ENCODE measurements around the gene CCDC102A.

The CCDC102A gene

GRCh38 chr16:57505169-57505568 lies 31.2 kb downstream of the CCDC102A start:
- in situ Hi-C loops (cut with HindIII; ENCODE audit: low sequenced_read_pairs), result loop anchor here (5.0 to 10.0 kb wide), 3 partner anchors 48 to 88 kb away; no protein-coding TSS in a partner anchor

GRCh38 chr16:57504491-57504890 lies 31.9 kb downstream of the CCDC102A start:
- in situ Hi-C loops (cut with HindIII; ENCODE audit: low sequenced_read_pairs), result loop anchor here (10.0 kb wide), 1 partner anchor 70 kb away; no protein-coding TSS in a partner anchor

GRCh38 chr16:57504001-57504400 lies 32.4 kb downstream of the CCDC102A start:
- in situ Hi-C loops (cut with HindIII; ENCODE audit: low sequenced_read_pairs), result loop anchor here (10.0 kb wide), 1 partner anchor 71 kb away; no protein-coding TSS in a partner anchor

- in situ Hi-C loops (cut with HindIII; ENCODE audit: low sequenced_read_pairs), result loop anchor here (10.0 kb wide), 1 partner anchor 71 kb away; no protein-coding TSS in a partner anchor
Measured at GRCh38 chr16:57503366-57503765, 33.0 kb downstream of the CCDC102A start.

DNA sequence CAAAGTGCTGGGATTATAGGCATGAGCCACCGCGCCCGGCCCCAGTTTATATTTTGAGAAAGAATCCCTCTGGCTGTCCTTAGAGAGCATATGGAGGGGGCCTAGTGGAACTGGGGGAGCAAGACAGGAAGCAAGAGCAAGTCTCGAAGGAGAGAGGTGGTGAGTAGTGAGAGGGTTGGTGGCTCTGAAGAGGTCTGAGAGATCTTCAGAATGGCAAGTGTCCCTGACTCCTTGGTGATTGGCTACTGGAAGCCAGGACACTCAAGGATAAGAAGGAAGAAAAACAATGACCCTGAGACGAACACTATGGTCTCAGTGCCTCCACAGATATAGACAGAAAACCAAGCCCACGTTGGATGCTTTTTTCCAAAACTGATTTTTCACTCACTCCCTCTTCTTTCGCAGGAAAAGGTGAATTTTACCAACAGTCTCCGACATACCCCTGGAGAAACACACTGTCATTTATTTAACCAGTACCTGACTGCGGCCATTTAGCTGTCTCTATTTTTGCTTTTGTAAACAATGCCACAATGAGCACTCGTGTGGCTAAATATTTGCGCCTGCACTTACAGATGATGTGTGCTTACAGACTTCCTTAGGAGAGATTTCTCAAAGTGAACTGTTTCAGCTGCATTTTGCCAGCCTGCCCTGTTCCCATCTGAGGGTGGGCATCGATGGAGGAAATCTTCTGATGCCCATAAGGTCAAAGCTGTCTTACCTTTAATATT lies 34.2 kb downstream of the CCDC102A start:
- in situ Hi-C loops (cut with HindIII; ENCODE audit: low sequenced_read_pairs), result loop anchor here (10.0 kb wide), 1 partner anchor 73 kb away; no protein-coding TSS in a partner anchor

DNA sequence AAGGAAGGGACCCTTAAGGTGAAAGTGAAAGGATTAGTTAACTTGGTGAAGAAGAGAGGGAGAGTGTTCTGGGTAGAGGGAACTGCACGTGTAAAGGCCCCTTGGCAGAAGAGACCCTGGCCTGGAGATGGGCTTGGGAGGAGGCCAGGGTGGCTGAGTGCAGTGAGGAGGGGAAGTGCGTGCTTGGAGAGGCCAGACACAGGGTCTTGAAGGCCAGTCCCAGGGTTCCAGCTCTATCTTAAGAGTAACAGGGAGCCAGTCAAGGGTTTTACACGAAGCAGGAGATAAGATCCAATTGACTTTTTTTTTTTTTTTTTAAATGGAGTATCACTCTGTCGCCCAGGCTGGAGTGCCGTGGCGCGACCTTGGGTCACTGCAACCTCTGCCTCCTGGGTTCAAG lies 34.9 kb downstream of the CCDC102A start:
- in situ Hi-C loops (cut with HindIII; ENCODE audit: low sequenced_read_pairs), result loop anchor here (10.0 kb wide), 1 partner anchor 73 kb away; no protein-coding TSS in a partner anchor

DNA sequence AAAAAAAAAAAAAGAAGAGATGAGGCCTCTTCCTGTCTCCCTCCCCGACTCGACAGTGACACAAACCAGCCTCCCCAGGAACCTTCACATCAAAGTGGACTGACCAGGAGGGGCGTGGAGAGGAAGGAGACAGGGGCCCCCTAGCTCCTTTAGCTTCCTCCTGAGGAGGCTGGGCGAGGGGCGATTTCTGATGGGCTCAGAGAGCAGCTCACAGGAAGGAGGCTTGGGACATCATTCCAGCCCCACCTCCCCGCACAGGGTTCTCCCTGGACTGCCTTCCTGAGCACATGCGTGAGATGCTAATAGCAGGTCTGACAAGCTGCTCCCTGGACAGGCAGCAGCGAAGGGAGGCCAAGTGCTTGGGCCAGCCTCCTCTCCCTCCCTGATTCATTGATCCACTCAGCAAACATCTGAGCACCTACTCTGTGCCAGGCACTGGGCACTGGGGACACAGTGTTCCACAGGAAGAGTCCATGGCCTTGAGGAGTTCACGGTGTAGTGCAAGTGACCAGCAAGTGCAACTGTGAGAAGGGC lies 35.7 kb downstream of the CCDC102A start:
- in situ Hi-C loops (cut with HindIII; ENCODE audit: low sequenced_read_pairs), result loop anchor here (10.0 kb wide), 1 partner anchor 74 kb away; no protein-coding TSS in a partner anchor

DNA sequence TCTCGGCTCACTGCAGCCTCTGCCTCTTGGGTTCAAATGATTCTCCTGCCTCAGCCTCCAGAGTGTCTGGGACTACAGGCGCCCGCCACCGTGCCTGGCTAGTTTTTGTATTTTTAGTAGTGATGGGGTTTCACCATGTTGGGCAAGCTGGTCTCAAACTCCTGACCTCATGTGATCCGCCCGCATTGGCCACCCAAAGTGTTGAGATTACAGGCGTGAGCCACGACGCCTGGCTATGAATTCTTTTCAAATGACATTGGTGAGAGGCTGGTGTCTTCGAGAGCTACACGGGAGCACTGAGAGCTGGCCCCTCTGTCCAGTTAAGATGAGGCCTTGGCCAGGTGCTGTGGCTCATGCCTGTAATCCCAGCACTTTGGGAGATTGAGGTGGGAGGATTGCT lies 36.4 kb downstream of the CCDC102A start:
- in situ Hi-C loops (cut with HindIII; ENCODE audit: low sequenced_read_pairs), result loop anchor here (10.0 kb wide), 1 partner anchor 75 kb away; no protein-coding TSS in a partner anchor

DNA sequence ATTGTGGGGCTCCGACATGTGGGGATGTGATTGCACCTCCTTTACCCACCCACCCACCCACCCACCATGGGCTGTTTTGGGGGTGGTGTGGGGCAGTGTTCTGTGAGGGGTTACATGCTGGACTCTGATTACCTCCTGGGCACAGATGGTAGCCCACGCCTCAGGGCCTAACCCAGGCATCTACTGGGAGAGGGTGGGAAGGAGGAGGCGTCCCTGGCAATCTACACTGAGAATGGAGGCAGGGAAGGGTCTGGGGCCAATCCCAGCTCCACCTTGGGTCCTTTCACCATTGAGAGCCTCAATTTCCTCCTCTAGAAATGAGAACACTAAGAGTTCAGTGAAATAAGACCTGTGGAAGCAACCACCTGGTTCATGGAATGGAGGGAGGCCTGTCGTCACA lies 38.3 kb downstream of the CCDC102A start:
- in situ Hi-C loops (cut with HindIII; ENCODE audit: low sequenced_read_pairs), result no loop called here

GRCh38 chr16:57497121-57497520 lies 39.2 kb downstream of the CCDC102A start:
- in situ Hi-C loops (cut with HindIII; ENCODE audit: low sequenced_read_pairs), result no loop called here

GRCh38 chr16:57493767-57494166 lies 42.6 kb downstream of the CCDC102A start:
- in situ Hi-C loops (cut with HindIII; ENCODE audit: low sequenced_read_pairs), result no loop called here

DNA sequence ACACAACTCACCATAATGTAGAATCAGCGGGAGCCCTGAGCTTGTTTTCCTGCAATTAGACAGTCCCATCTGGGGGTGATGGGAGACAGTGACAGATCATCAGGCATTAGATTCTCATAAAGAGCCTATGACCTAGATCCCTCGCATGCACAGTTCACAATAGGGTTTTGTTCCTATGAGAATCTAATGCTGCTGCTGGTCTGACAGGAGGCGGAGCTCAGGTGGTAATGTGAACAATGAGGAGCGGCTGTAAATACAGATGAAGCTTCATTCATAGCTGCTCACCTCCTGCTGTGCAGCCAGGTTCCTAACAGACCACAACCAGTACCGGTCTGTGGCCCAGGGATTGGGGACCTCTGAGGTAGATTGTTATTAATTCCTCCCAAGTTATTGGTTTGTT lies 47.1 kb downstream of the CCDC102A start:
- in situ Hi-C loops (cut with HindIII; ENCODE audit: low sequenced_read_pairs), result no loop called here

DNA sequence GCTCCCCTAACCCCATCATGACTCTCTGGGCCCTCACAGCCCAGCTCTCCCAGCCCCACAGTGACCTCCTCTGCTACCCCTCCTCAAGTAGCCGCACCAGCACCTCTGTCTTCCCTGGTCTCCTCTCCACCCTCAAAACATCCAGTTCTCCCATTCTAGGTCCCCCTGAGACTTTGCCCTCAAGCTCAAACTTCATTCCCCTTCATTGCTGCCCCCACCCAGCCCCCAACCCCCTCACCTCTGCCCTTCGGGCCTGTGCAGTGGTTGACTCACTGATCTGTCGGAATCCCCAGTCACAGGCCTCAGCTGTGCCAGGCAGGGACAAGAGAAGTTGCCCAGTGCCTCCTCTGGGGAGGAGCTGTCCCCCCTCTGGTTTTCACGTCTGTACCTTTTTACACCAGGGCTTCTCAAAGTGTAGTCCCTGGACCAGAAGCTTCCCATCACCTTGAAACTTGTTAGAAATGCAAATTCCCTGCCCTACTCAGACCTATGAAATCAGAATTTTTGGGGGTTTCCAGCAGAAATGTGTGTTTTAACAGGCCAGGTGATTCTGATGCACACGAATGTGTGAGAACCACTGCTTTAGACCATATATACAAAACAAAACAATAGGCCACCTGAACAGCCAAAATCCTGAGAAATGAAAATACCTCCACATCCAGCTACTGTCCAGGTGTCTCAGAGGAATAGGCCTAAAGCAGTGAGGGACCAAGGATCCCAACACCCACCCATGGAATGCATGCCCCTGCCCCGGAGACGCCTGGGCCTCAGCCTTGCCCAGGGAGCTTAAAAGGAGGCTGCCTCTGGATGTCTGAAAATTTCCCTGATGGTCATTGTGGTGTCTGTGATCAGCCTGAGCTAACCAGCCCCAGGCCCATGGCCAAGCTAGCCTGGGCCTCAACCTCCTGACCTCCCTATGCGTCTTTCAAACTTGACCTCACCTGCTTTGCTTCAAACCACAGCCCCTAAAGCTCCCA lies 49.2 kb downstream of the CCDC102A start:
- in situ Hi-C loops (cut with HindIII; ENCODE audit: low sequenced_read_pairs), result no loop called here

DNA sequence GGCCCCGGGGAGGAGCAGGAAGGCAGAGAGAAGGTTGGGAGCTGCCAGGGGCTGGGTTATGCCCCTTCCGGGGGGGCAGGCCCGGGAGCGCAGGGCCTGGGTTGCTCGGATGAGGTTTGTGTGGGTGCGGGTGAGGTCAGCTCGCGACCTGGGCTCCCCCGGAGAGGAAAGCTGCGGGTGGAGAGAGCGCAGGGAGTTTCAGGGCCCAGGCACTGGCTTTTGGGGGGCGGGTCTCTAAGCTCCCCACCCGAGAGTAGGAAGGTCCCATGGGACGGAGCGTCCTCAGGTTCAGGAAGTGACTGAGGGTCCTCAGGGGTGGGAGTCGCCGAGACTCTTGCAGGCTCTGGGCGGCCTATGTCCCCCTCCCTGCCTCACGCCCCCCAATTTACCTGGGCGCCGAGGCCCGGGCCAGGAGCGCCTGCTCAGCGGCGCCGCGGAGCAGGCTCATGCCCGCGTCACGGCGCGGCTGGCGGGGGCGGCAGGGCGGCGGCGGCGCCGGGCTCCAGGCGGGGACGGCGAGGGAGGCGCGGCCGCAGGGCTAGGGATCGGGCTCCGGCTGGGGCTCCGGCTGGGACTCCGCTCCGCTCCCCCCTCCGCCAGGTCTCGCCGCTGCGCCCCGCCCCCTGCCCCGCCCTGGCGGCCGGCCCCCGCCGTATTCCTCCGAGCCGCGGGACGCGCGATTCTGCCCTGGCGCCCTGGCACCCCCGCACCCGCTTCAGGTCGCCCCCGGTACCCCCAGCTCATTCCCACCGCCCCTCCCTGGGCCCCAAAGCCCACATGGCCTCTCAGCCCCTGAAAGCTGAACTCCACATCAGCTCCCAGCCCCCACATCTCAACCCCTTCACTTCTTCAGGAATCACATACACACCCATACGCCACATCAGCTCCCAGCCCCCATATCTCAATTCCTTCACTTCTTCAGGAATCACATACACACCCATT lies 50.2 kb downstream of the CCDC102A start, which contains the start of gene DOK4:
TSS of gene DOK4 (minus strand) at position 578 of the 942 bp plus-strand sequence. CDS start 6,986 bp downstream, outside the sequence.
- in situ Hi-C loops (cut with HindIII; ENCODE audit: low sequenced_read_pairs), result no loop called here

- in situ Hi-C loops (cut with HindIII; ENCODE audit: low sequenced_read_pairs), result no loop called here
Measured at GRCh38 chr16:57485091-57485915, 51.1 kb downstream of the CCDC102A start.

DNA sequence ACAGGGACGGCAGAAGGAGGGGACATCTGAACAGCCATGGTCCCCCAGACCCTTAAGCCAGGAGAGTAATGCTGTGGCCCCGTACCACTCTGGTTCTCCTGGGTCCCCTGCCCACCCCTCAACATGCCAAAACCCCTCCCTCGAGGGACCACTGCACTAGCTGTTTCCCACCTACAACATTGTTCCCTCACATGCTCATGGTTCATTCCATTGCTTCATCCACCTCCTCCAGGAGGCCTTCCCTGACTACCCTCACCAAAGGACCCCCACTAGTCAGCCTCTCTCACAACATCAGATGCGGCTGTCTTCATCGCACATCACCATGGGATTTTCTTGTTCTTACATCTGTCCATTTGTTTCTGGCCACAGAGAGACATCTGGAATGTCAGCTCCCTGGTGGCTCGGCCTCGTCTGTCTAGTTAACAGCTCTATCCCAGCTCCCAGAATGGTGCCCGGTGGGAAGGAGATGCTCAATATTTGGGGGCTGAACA lies 51.8 kb downstream of the CCDC102A start:
- in situ Hi-C loops (cut with HindIII; ENCODE audit: low sequenced_read_pairs), result no loop called here

DNA sequence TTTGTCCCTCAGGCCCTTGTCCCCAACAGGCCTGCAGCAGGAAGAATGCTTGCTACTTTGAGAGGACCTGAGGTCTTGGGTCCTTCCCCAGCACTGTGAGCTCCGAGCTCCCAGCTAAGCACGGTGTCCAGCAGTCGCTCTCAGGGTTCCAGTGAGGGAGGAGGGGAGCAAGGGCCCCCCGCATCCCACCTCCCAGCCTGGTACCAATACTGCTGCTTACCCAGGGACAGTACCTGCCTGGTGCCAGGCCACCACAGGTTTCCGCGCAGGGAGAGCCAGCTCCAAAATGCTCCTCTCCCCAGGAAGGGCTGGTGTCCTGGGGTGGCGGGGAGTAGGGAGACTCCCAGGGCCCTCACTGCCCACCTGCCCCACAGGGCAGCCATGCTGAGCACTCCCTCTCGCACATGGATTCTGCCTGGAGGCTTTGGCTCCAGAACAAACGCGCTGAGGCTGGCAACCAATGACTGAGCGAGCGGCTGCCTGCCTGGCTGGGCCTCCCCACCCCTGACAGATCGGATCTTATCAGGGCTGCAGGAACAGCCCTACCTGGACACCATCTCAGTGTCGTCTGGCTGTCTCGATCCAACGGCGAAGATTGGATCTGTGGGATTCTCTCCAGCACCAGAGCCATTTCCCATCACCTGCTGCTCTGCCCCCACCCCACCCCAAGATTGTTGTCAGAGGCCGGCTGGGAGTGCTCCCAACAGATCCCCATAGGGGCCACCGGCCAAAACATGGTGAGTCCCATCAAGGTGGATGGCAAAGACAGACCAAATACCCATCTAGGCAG lies 52.5 kb downstream of the CCDC102A start:
- in situ Hi-C loops (cut with HindIII; ENCODE audit: low sequenced_read_pairs), result no loop called here
